AG04450 (cell line): Measurements from ENCODE around the gene YIF1A. TPM values are rescaled to one million over a fixed set of nuclear protein-coding genes. Genes with fewer than 3 reads are reported as not detected.
A peak's percentile ranks its signal among the peaks of the same experiment; 100 is the strongest.

Source experiments
- CTCF ChIA-PET: fragments of 300-600, 350-600 bp; formaldehyde crosslinking; extraction: SDS; loops from one replicate; lab custom pipeline; 2022; ENCODE audit warnings: antibody characterized with exemption, inconsistent platforms; lab: Charles Lee
- POLR2A ChIA-PET: fragments of 350-600 bp; formaldehyde crosslinking; extraction: SDS; loops from one replicate; lab custom pipeline; 2021; ENCODE audit warnings: antibody characterized with exemption, inconsistent platforms; lab: Yijun Ruan, JAX
- DNase-seq: peaks from one replicate; pipeline ENCODE4 v3.0.0-alpha.2; 2011; ENCODE audit warnings: low read depth, low spot score
- H3K27ac ChIP-seq: one replicate; pipeline ENCODE4 v1.5.1; 2012; ENCODE audit warnings: low read depth, low read length, control low read depth
- H3K27me3 ChIP-seq: one replicate; pipeline ENCODE4 v1.6.0; 2012; ENCODE audit warnings: low read length; ENCODE audit not compliant: control insufficient read depth, insufficient read depth
- H3K4me3 ChIP-seq: 2 replicates; pipeline ENCODE4 v1.5.1; 2011; ENCODE audit warnings: mild to moderate bottlenecking, low read depth, low read length, control low read depth
- H3K9me3 ChIP-seq: 2 replicates; pipeline ENCODE4 v1.5.1; 2012; ENCODE audit warnings: low read length; ENCODE audit not compliant: control insufficient read depth, insufficient read depth
- polyA plus RNA-seq: library from polyadenylated mRNA; depleted of rRNA; stranded (reverse); fragments of >200 nt; gene quantifications from 2 replicates; pipeline ENCODE4 v1.2.3, GENCODE V29; 2011
- TF ChIP-seq, protein P1 (sequence below): IDR thresholded peaks from 2 replicates; pipeline ENCODE4 v1.5.1; 2011; ENCODE audit warnings: low read depth, low read length, control low read depth, inconsistent platforms

YIF1A gene
- polyA plus RNA-seq, 1 experiment, result 126 TPM

DNA sequence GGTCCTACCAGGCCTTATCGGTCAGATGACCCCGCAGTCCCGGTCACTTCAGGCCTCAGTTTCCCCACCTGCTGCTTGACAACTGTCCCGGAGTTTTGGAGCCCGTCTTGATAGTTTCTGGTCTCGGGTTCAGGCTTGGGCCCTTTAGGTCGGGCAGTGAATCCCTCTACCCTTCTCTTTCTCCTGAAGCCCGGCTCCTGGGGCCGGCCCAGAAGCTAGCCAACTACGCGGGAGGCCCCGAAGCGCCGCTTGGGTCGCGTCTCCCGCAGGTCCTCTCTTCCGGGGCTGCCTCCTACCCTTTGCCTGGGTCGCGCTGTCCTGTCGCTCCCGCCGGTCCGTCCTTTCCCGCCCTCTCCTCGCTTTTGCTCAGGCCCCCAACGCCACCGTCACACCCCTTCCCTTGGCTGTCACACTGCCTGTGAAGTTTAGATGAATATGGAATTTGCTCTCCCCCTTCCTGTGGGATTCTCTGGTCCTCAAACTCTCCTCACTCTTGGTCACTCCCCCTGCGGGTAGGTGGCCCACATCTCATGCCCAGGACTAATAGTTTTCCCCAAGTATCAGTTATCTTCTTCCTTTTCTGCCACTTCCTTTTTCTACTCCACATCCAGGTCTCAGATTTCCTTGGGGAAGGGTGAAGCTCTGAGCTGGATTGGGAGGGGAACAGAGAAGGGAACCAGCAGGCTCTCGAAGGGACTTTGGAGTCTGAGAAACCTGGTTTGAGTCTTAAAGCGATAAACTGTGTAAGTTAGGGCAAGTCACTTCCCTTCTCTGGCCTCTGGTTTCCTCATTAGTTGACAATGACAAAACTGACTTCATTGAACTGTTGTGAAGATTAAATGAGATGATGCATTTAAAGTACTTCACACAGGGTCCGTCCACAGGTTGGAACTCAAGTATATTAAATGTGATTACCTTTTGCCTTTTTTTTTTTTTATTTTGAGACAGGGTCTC lies 19.7 kb downstream of the YIF1A start:
- POLR2A ChIA-PET, result interaction anchor here (0.6 to 2.6 kb wide), 3 partner anchors 17 to 32 kb away, joined by 3 to 13 read pairs (median 3); partner anchors contain the start of gene YIF1A
- peak overlapping the region; percentile 81 for H3K27ac ChIP-seq
- peak overlapping the region; percentile 91 for H3K4me3 ChIP-seq
- TF ChIP-seq, protein P1, sequence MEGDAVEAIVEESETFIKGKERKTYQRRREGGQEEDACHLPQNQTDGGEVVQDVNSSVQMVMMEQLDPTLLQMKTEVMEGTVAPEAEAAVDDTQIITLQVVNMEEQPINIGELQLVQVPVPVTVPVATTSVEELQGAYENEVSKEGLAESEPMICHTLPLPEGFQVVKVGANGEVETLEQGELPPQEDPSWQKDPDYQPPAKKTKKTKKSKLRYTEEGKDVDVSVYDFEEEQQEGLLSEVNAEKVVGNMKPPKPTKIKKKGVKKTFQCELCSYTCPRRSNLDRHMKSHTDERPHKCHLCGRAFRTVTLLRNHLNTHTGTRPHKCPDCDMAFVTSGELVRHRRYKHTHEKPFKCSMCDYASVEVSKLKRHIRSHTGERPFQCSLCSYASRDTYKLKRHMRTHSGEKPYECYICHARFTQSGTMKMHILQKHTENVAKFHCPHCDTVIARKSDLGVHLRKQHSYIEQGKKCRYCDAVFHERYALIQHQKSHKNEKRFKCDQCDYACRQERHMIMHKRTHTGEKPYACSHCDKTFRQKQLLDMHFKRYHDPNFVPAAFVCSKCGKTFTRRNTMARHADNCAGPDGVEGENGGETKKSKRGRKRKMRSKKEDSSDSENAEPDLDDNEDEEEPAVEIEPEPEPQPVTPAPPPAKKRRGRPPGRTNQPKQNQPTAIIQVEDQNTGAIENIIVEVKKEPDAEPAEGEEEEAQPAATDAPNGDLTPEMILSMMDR, result peak; percentile 37
- no peak for DNase-seq
- H3K27me3 ChIP-seq, result no peaks in the 10 kb centered on the region
- H3K9me3 ChIP-seq, result peaks cover 3% of the 10 kb centered on the region; the same call in 1 of the 2 replicates
- CTCF ChIA-PET, result interaction anchor here (1.1 kb wide), 2 partner anchors 13 to 42 kb away, joined by 3 to 5 read pairs; no protein-coding TSS in a partner anchor

DNA sequence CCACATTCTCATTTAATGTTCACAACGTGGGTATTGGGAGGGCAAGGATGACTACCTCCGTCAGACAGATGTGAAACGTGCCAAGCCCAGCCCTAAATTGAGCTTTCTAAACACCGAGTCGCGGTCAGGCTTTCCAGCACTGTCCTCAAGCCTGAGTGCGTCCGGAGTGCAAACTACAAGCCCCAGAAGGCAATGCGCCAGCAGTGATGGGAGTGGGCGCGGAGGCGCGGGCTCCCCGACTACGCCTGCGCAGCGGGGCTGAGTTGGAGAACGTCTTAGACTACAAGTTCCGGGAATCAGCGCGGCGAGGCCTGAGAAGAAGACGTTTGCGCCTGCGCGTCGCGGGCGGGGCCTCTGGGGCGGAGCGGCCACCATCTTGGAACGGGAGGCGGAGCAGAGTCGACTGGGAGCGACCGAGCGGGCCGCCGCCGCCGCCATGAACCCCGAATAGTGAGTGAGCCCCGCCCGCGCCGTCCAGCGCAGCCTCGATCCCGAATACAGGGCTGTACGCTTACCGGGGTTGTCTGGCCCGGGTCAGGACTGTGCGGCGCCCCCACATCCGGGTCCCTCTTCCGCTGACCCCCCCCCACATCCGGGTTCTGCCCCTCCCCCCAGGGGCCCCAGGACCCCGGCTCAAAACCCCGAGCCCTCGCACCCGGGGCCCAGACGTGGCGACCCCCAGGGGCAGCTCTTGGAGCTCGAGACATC lies 20.5 kb downstream of the YIF1A start, which contains the start of gene RAB1B:
Gene RAB1B, plus strand, starts transcription at position 396 of the 708 bp plus-strand sequence. Its CDS starts 41 bp downstream, at position 437.
- H3K27me3 ChIP-seq, result no peaks in the 10 kb centered on the region
- POLR2A ChIA-PET, result interaction anchor here (0.6 to 2.6 kb wide), 10 partner anchors 9 to 415 kb away, joined by 3 to 13 read pairs (median 3); partner anchors contain the start of genes CCDC85B, RIN1 and YIF1A
- H3K4me3 ChIP-seq, result peak within 1 kb of the TSS; percentile 91
- CTCF ChIA-PET, result interaction anchor here (0.5 to 1.5 kb wide), 7 partner anchors 12 to 469 kb away, joined by 3 to 10 read pairs (median 5); no protein-coding TSS in a partner anchor
- TF ChIP-seq, protein P1, result no peak
- DNase-seq, result peak; percentile 98
- H3K27ac ChIP-seq, result peak within 1 kb of the TSS; percentile 89
- peaks cover 3% of the 10 kb centered on the region; the same call in 1 of the 2 replicates for H3K9me3 ChIP-seq

DNA sequence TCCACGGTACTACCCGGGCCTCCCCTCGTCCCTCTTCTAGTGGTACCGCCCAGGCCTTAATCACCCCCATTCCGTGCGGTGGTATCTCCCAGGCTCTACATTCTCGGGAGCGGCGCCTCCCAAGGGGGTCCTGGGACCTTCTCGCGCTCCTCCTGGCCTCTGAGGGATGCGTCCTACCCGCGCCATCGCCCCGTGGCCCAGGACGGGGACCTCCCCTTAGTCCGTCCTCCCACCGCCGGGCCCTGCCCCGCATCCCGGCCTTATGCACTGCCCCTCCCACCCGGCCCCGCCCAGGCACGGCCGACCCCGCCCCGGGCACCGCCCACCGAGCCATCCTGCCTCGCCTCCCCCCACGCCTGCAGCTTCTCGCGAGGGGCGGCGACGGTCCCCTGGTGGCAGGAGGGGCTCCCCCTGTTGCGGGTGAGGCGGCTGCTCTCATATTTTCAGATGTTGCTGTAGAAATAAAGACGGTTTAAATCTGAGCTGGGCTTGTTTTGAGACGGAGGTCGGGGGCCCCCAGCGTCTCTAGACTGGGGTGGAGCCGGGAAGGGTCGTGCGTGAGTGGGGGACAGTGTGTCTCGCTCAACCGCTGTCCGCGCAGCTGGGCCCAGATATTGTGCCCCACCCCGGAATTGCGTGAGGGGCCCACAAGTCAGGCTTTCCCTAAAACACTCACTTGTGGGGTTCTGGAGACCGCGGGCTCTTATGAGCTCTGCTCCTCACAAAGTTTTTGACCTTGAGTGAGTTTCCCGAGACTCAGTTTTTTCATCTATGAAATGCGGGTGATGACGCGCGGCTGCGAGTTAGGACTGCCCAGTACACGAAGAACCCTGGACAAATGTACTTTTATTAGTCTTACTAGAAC lies 21.3 kb downstream of the YIF1A start:
- CTCF ChIA-PET, result interaction anchor here (0.5 to 1.5 kb wide), 7 partner anchors 13 to 468 kb away, joined by 3 to 10 read pairs (median 5); no protein-coding TSS in a partner anchor
- POLR2A ChIA-PET, result interaction anchor here (0.6 to 2.6 kb wide), 14 partner anchors 8 to 415 kb away, joined by 3 to 13 read pairs (median 3); partner anchors contain the start of genes CCDC85B, RIN1 and YIF1A
- peak; percentile 58 for DNase-seq

DNA sequence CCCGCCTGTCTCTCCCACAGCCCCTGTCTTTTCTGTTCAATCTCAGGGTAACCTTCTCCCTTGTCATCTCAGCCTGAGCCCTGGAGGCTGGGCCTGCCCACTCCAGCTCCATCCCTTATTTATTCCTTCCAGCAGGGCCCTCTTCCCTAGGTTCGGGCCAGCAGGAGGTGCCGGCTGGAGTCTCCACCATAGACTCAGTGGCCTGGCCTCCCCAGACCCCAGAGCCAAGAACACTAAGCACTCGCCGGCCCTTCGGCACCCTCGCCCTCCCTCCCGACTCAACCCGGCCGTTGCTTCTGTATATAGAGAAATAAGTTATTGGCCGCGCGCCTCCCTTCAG lies 21.9 kb downstream of the YIF1A start:
- POLR2A ChIA-PET, result interaction anchor here (0.8 to 2.6 kb wide), 7 partner anchors 8 to 69 kb away, joined by 3 to 13 read pairs (median 4); partner anchors contain the start of genes RIN1 and YIF1A
- CTCF ChIA-PET, result interaction anchor here (0.7 to 1.5 kb wide), 3 partner anchors 13 to 44 kb away, joined by 3 to 10 read pairs (median 5); no protein-coding TSS in a partner anchor
- peak overlapping the region; percentile 69 for H3K4me3 ChIP-seq

More for the DNA sequence above, 21.3 kb downstream of the YIF1A start:
- Histone ChIP-seq H3K4me3 (peak overlapping the region; percentile 69), H3K27me3 (no peaks in the 10 kb centered on the region), H3K27ac (peak overlapping the region; percentile 89), H3K9me3 (peaks cover 3% of the 10 kb centered on the region; the same call in 1 of the 2 replicates)
- TF ChIP-seq, protein P1, result peak; percentile 38

More for the DNA sequence above, 21.9 kb downstream of the YIF1A start:
- no peak for DNase-seq
- TF ChIP-seq, protein P1, result peak; percentile 13; the same call in 1 of the 2 replicates
- Histone ChIP-seq H3K27me3 (no peaks in the 10 kb centered on the region), H3K27ac (no peak overlapping the region), H3K9me3 (peaks cover 3% of the 10 kb centered on the region; the same call in 1 of the 2 replicates)
